ENCODE results near the gene ADAMTS3. TPM values are rescaled to one million over a fixed set of nuclear protein-coding genes. Genes with fewer than 3 reads are reported as not detected.

The ADAMTS3 gene
- total and polyA plus RNA-seq, 2 donors (not counting 3 experiments of a cell fraction or from before 2014, with no cell fraction given), result 0.37 to 1.3 TPM

DNA sequence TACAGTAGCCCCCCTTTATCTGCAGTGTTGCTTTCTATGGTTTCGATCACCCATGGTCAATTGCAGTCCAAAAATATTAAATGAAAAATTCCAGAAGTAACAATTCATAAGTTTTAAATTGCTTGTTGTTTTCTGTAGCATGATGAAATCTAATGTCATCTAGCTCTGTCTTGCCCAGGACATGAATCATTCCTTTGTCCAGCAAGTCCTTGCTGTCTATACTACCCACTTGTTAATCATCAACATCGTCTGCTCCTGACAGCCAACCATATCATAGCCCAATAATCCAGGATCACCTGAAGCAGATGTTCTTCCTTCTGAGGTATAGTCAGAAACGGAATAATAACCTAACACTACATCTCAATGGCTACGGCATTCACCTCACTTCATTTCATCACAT lies 79.8 kb downstream of the ADAMTS3 start:
- Histone ChIP-seq H3K4me1 (ENCODE audit: control insufficient read depth, extremely low read depth, insufficient read depth, low read length) (no peaks in the 10 kb centered on the region), H3K27ac (ENCODE audit: insufficient read depth, low read depth, low read length) (no peak overlapping the region), H3K9me3 (replicated peaks; ENCODE audit: control insufficient read depth, insufficient read depth, low read length) (no peaks in the 10 kb centered on the region), H2AFZ (ENCODE audit: low read depth, low read length) (no peak overlapping the region), H3K9me1 (replicated peaks; ENCODE audit: control insufficient read depth, extremely low read depth, insufficient read depth, low read length) (no peaks in the 10 kb centered on the region), H4K20me1 (replicated peaks; ENCODE audit: control insufficient read depth, extremely low read depth, insufficient read depth, low read length) (no peaks in the 10 kb centered on the region), H3K36me3 (ENCODE audit: control insufficient read depth in 2 of 2, extremely low read depth in 1 of 2, insufficient read depth in 2 of 2, low read length in 2 of 2) (no peaks in the 10 kb centered on the region), H3K9ac (replicated peaks; ENCODE audit: extremely low read depth, insufficient read depth, low read length) (no peak overlapping the region), H3K4me3 (replicated peaks in 1 of 3; ENCODE audit: insufficient read depth in 1 of 3, low read depth in 1 of 3, low read length in 3 of 3) (no peak overlapping the region), H3K4me2 (ENCODE audit: insufficient read depth, low read length) (no peak overlapping the region), H3K27me3 (ENCODE audit: control insufficient read depth in 2 of 2, insufficient read depth in 2 of 2, low read length in 2 of 2) (no peaks in the 10 kb centered on the region), H3K79me2 (ENCODE audit: control insufficient read depth, insufficient read depth, low read length) (no peaks in the 10 kb centered on the region)
- no peak for TF ChIP-seq MYC (IDR thresholded peaks at IDR 0.05; ENCODE audit: low read depth, low read length)
- TF ChIP-seq, protein P1, sequence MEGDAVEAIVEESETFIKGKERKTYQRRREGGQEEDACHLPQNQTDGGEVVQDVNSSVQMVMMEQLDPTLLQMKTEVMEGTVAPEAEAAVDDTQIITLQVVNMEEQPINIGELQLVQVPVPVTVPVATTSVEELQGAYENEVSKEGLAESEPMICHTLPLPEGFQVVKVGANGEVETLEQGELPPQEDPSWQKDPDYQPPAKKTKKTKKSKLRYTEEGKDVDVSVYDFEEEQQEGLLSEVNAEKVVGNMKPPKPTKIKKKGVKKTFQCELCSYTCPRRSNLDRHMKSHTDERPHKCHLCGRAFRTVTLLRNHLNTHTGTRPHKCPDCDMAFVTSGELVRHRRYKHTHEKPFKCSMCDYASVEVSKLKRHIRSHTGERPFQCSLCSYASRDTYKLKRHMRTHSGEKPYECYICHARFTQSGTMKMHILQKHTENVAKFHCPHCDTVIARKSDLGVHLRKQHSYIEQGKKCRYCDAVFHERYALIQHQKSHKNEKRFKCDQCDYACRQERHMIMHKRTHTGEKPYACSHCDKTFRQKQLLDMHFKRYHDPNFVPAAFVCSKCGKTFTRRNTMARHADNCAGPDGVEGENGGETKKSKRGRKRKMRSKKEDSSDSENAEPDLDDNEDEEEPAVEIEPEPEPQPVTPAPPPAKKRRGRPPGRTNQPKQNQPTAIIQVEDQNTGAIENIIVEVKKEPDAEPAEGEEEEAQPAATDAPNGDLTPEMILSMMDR (IDR thresholded peaks at IDR 0.05; ENCODE audit: extremely low read depth in 1 of 2, insufficient read depth in 1 of 2, low read depth in 1 of 2, low read length in 2 of 2), result no peak
- TF ChIP-seq POLR2A (IDR thresholded peaks at IDR 0.05; ENCODE audit: low read depth, low read length), result no peak
- no peak for TF ChIP-seq MAX (IDR thresholded peaks at IDR 0.05; ENCODE audit: insufficient read depth, insufficient read length)
- DNase-seq (ENCODE audit: low read depth, low spot score) (no peak), FAIRE-seq (no peak)
- CTCF ChIA-PET, result no interaction called here
- BruUV-seq (replicated peaks), result no TSS peak
- intact Hi-C loops (cut with micrococcal nuclease) (no loop called here), dilution Hi-C loops (cut with MboI; ENCODE audit: extremely low pct_ligation_motif_present, low sequenced_read_pairs) (no loop called here)
- POLR2A ChIA-PET, result no interaction called here

- BruUV-seq (replicated peaks), result no TSS peak
- dilution Hi-C loops (cut with MboI; ENCODE audit: extremely low pct_ligation_motif_present, low sequenced_read_pairs) (no loop called here), intact Hi-C loops (cut with micrococcal nuclease) (no loop called here)
- Histone ChIP-seq H4K20me1 (replicated peaks; ENCODE audit: control insufficient read depth, extremely low read depth, insufficient read depth, low read length) (no peaks in the 10 kb centered on the region), H3K4me2 (ENCODE audit: insufficient read depth, low read length) (no peak overlapping the region), H3K9ac (replicated peaks; ENCODE audit: extremely low read depth, insufficient read depth, low read length) (no peak overlapping the region), H3K27me3 (ENCODE audit: control insufficient read depth in 2 of 2, insufficient read depth in 2 of 2, low read length in 2 of 2) (no peaks in the 10 kb centered on the region), H3K9me1 (replicated peaks; ENCODE audit: control insufficient read depth, extremely low read depth, insufficient read depth, low read length) (no peaks in the 10 kb centered on the region), H2AFZ (ENCODE audit: low read depth, low read length) (no peak overlapping the region), H3K4me1 (ENCODE audit: control insufficient read depth, extremely low read depth, insufficient read depth, low read length) (no peaks in the 10 kb centered on the region), H3K9me3 (replicated peaks; ENCODE audit: control insufficient read depth, insufficient read depth, low read length) (no peaks in the 10 kb centered on the region), H3K27ac (ENCODE audit: insufficient read depth, low read depth, low read length) (no peak overlapping the region), H3K79me2 (ENCODE audit: control insufficient read depth, insufficient read depth, low read length) (no peaks in the 10 kb centered on the region), H3K36me3 (ENCODE audit: control insufficient read depth in 2 of 2, extremely low read depth in 1 of 2, insufficient read depth in 2 of 2, low read length in 2 of 2) (no peaks in the 10 kb centered on the region), H3K4me3 (replicated peaks in 1 of 3; ENCODE audit: insufficient read depth in 1 of 3, low read depth in 1 of 3, low read length in 3 of 3) (no peak overlapping the region)
- TF ChIP-seq JUN (IDR thresholded peaks at IDR 0.05; ENCODE audit: borderline replicate concordance, insufficient read depth, insufficient read length, low read depth) (no peak), POLR2A (IDR thresholded peaks at IDR 0.05; ENCODE audit: low read depth, low read length) (no peak), POLR2AphosphoS5 (IDR thresholded peaks at IDR 0.05; ENCODE audit: insufficient read depth, low read depth, low read length) (no peak), GATA2 (IDR thresholded peaks at IDR 0.05; ENCODE audit: insufficient read depth, insufficient read length, low read depth, low read length) (no peak), MYC (IDR thresholded peaks at IDR 0.05; ENCODE audit: low read depth, low read length) (no peak), FOS (IDR thresholded peaks at IDR 0.05; ENCODE audit: borderline replicate concordance, insufficient read depth, low read length) (no peak), EZH2 (IDR thresholded peaks at IDR 0.05; ENCODE audit: borderline replicate concordance, low read depth, low read length, severe bottlenecking) (no peak), MAX (IDR thresholded peaks at IDR 0.05; ENCODE audit: insufficient read depth, insufficient read length) (no peak)
- TF ChIP-seq, protein P1 (IDR thresholded peaks at IDR 0.05; ENCODE audit: extremely low read depth in 1 of 2, insufficient read depth in 1 of 2, low read depth in 1 of 2, low read length in 2 of 2), result no peak
- CTCF ChIA-PET, result interaction anchor here (2.1 kb wide), 1 partner anchor 161 kb away, joined by 8 read pairs; no protein-coding TSS in a partner anchor
- DNase-seq (ENCODE audit: low read depth, low spot score) (no peak), FAIRE-seq (peak; percentile 46)
- POLR2A ChIA-PET, result no interaction called here
Observed at GRCh38 chr4:72486991-72487390, 82.0 kb downstream of the ADAMTS3 start.
